Right lobe of liver (tissue), 6 donors: Measurements from ENCODE around the gene RSU1. TPM values are rescaled to one million over a fixed set of nuclear protein-coding genes. Genes with fewer than 3 reads are reported as not detected.

Experiments used
- ATAC-seq, 4 donors: fragments of 200-7000 bp; cut with Tn5 transposase; one replicate each; pipeline ENCODE4 v1.9.1; 2020; ENCODE audit warnings: mild to moderate bottlenecking in 4 of 4, moderate library complexity in 4 of 4
- DNase-seq, 3 donors: peaks; one replicate each; pipeline ENCODE4 v3.0.0-alpha.2; 2020
- H3K27ac ChIP-seq, 3 donors: fragments of 200-600 bp; one replicate each; pipeline ENCODE4 v1.8.0; 2022
- H3K27me3 ChIP-seq, 2 donors: fragments of 200-600 bp; one replicate each; pipeline ENCODE4 v1.8.0; 2022
- H3K36me3 ChIP-seq, 4 donors: fragments of 200-600 bp; sonication (generic) in 1 of 4; one replicate each; pipeline versions ENCODE4 v1.5.1 to v1.8.0; 2017 to 2022; ENCODE audit warnings: control low read depth in 1 of 4
- H3K4me1 ChIP-seq, 4 donors: fragments of 200-600 bp; sonication (generic) in 1 of 4; one replicate each; pipeline versions ENCODE4 v1.5.1 to v1.8.0; 2017 to 2022; ENCODE audit warnings: control low read depth in 1 of 4
- H3K4me3 ChIP-seq, 3 donors: fragments of 200-600 bp; one replicate each; pipeline ENCODE4 v1.8.0; 2022
- H3K9me3 ChIP-seq, 4 donors: fragments of 200-600 bp; sonication (generic) in 1 of 4; one replicate each; pipeline versions ENCODE4 v1.5.1 to v1.8.0; 2017 to 2022; ENCODE audit warnings: control low read depth in 1 of 4
- CTCF ChIP-seq, 4 donors: fragments of 200-600 bp in 3 of 4; fragments of 450-650 bp in 1 of 4; IDR thresholded peaks; one replicate each; pipeline versions ENCODE4 v1.5.1 to v1.8.0; 2016 to 2022; ENCODE audit warnings: antibody characterized with exemption in 4 of 4, mild to moderate bottlenecking in 2 of 4
- POLR2A ChIP-seq: fragments of 450-650 bp; IDR thresholded peaks from one replicate; pipeline ENCODE4 v1.6.1; 2017; ENCODE audit warnings: antibody characterized with exemption, mild to moderate bottlenecking
- WGBS: methylation state at CpG from one replicate; pipeline ENCODE4 v1.1.6; 2018; ENCODE audit warnings: low coverage, low lambda C conversion rate; ENCODE audit not compliant: insufficient coverage; ENCODE audit errors: missing lambda C conversion rate; 5-methylcytosine and 5-hydroxymethylcytosine counted together
- intact Hi-C, 2 donors: fragments of 100-400 bp; cut with DNase I; formaldehyde crosslinking; loops; one replicate each; pipeline versions ENCODE4 v1.11.2 to v1.14.1; 2022
- total RNA-seq, 6 experiments: library from RNA; depleted of rRNA in 2 of 6; stranded (reverse); fragments of >200 nt in 2 of 6; fragmentation: NEBNext Ultra II Directional in 3 of 6; extraction: Animal tissue kit (Norgen Biotek cat#: 25700) in 3 of 6; gene quantifications; one replicate each; pipeline versions ENCODE4 v1.1.0 to v1.2.4, GENCODE V29; 2016 to 2023
- donor health status: DM: no; HTN: yes; CAD: no.
- donor health status: DM: no; HTN: no; CAD: no.
- donor health status: DM: no; HTN: no; CAD: no.
- donor health status: DM: no; HTN: yes; CAD: no.
- donor health status: DM: no; HTN: yes; CAD: no.

RSU1 gene
- total RNA-seq, 6 experiments from 2014 or later = 24.1 to 44.5 (median 28.4) TPM

GRCh38 chr10:16745061-16745460 is 72.2 kb downstream of the RSU1 start:
- Histone ChIP-seq H3K27ac (no peak overlapping the region), H3K27me3 (no peaks in the 10 kb centered on the region), H3K4me3 (no peak overlapping the region), H3K4me1 (no peaks in the 10 kb centered on the region), H3K36me3 (peaks cover 0 to 4% (median 0%) of the 10 kb centered on the region in 4 donors), H3K9me3 (no peaks in the 10 kb centered on the region)
- TF ChIP-seq POLR2A (no peak), CTCF (IDR thresholded peaks at IDR 0.05) (no peak)
- no peak for DNase-seq
- 93% methylated on average over 6 of the region's 6 CpGs for WGBS
- intact Hi-C loops = no loop called here
- no peak for ATAC-seq

GRCh38 chr10:16742165-16742960 is 74.9 kb downstream of the RSU1 start:
- ATAC-seq = peak in 3 of 4 donors; percentile 49 to 58 (median 56)
- WGBS = 55% methylated on average over 8 of the region's 8 CpGs
- TF ChIP-seq POLR2A = no peak

GRCh38 chr10:16741540-16741939 is 75.7 kb downstream of the RSU1 start:
- Histone ChIP-seq H3K27ac (no peak overlapping the region), H3K4me3 (no peak overlapping the region), H3K9me3 (no peaks in the 10 kb centered on the region), H3K4me1 (no peaks in the 10 kb centered on the region), H3K36me3 (no peaks in the 10 kb centered on the region), H3K27me3 (no peaks in the 10 kb centered on the region)
- DNase-seq (no peak), ATAC-seq (no peak)
- no peak for TF ChIP-seq POLR2A
- no peak for TF ChIP-seq CTCF (IDR thresholded peaks at IDR 0.05)
- intact Hi-C loops = no loop called here
- WGBS = 88% methylated on average over 2 of the region's 2 CpGs

More at GRCh38 chr10:16742165-16742960, 74.9 kb downstream of the RSU1 start:
- no peak overlapping the region for H3K4me3 ChIP-seq
- H3K36me3 ChIP-seq = no peaks in the 10 kb centered on the region
- H3K27ac ChIP-seq = no peak overlapping the region
- intact Hi-C loops = no loop called here
- no peaks in the 10 kb centered on the region for H3K27me3 ChIP-seq
- no peaks in the 10 kb centered on the region for H3K9me3 ChIP-seq
- no peaks in the 10 kb centered on the region for H3K4me1 ChIP-seq
- no peak for DNase-seq

GRCh38 chr10:16737420-16737819 is 79.8 kb downstream of the RSU1 start:
- no peak overlapping the region for H3K4me3 ChIP-seq
- no peak for TF ChIP-seq POLR2A
- no peak for TF ChIP-seq CTCF (IDR thresholded peaks at IDR 0.05)
- H3K36me3 ChIP-seq = no peaks in the 10 kb centered on the region
- no peaks in the 10 kb centered on the region for H3K4me1 ChIP-seq
- intact Hi-C loops = no loop called here
- no peaks in the 10 kb centered on the region for H3K9me3 ChIP-seq
- 100% methylated on average over 2 of the region's 2 CpGs for WGBS
- ATAC-seq (no peak), DNase-seq (no peak)
- no peak overlapping the region for H3K27ac ChIP-seq
- no peaks in the 10 kb centered on the region for H3K27me3 ChIP-seq

- no peaks in the 10 kb centered on the region for H3K27me3 ChIP-seq
- no peaks in the 10 kb centered on the region for H3K36me3 ChIP-seq
- intact Hi-C loops = no loop called here
- no peak overlapping the region for H3K27ac ChIP-seq
- DNase-seq (no peak), ATAC-seq (no peak)
- TF ChIP-seq CTCF (IDR thresholded peaks at IDR 0.05) (no peak), POLR2A (no peak)
- no peaks in the 10 kb centered on the region for H3K9me3 ChIP-seq
- no peaks in the 10 kb centered on the region for H3K4me1 ChIP-seq
- 59% methylated on average over 2 of the region's 3 CpGs for WGBS
- no peak overlapping the region for H3K4me3 ChIP-seq
Measured at GRCh38 chr10:16735671-16736070, 81.6 kb downstream of the RSU1 start.
